HCT116 (cell line): ENCODE results near the gene JUN. TPM values are rescaled to one million over a fixed set of nuclear protein-coding genes. Genes with fewer than 3 reads are reported as not detected.
A peak's percentile ranks its signal among the peaks of the same experiment; 100 is the strongest.

Experiments
- ATAC-seq: fragments of 200-7000 bp; cut with Tn5 transposase; 2 replicates; pipeline ENCODE4 v1.9.1; 2020; ENCODE audit warnings: mild to moderate bottlenecking, moderate library complexity
- BruUV-seq: library from RNA; stranded (reverse); fragments of 400-500 nt; replicated peaks from 2 replicates; lab custom pipeline; 2021; lab: Mats Ljungman, UMichigan
- CTCF ChIA-PET: fragments of 300-600 bp; sonication (Branson Sonifier 250); formaldehyde crosslinking; loops from one replicate; lab custom pipeline; 2021; ENCODE audit warnings: antibody characterized with exemption; lab: Charles Lee
- POLR2A ChIA-PET: fragments of 300-600, 350-600 bp; sonication (Branson Sonifier 250); formaldehyde crosslinking; loops from one replicate; lab custom pipeline; 2021; ENCODE audit warnings: antibody characterized with exemption; lab: Charles Lee
- RAD21 ChIA-PET, 2 experiments: fragments of 300-600 bp; sonication (Branson Sonifier 250); formaldehyde crosslinking; loops; one replicate each; lab custom pipeline; 2023; ENCODE audit warnings: low total read pairs in 2 of 2; ENCODE audit not compliant: uncharacterized antibody in 2 of 2, unreplicated experiment in 2 of 2, low non-redundant PET in 1 of 2; lab: Charles Lee
- DNase-seq: peaks from one replicate; pipeline ENCODE4 v3.0.0-alpha.2; 2010; ENCODE audit warnings: low read depth, low spot score
- H2AFZ ChIP-seq: fragments of 200-600 bp; shearing (Covaris generic), sonication (generic); 2 replicates; pipeline ENCODE4 v1.6.1; 2017; ENCODE audit warnings: low read depth, mixed run types, mixed read lengths, antibody characterized with exemption, low read length; ENCODE audit not compliant: poor library complexity, severe bottlenecking
- H3K27ac ChIP-seq: 2 replicates; pipeline ENCODE4 v1.5.1; 2012; ENCODE audit warnings: low read depth, low read length
- H3K27me3 ChIP-seq: fragments of 200-600 bp; sonication (generic); 2 replicates; pipeline ENCODE4 v1.6.1; 2016; ENCODE audit warnings: mixed run types, low read length, mixed read lengths; ENCODE audit not compliant: insufficient read depth
- H3K36me3 ChIP-seq, 2 experiments: fragments of 200-500 bp in 1 of 2; fragments of 200-600 bp in 1 of 2; sonication (Bioruptor generic) in 1 of 2; sonication (generic) in 1 of 2; 2 replicates each; pipeline versions ENCODE4 v1.5.1 to v1.6.1; 2014 to 2016; ENCODE audit warnings: low read length in 2 of 2, inconsistent platforms in 1 of 2, mixed read lengths in 1 of 2, mixed run types in 1 of 2; ENCODE audit not compliant: insufficient read depth in 2 of 2, control insufficient read depth in 1 of 2
- H3K4me1 ChIP-seq, 2 experiments: fragments of 200-600 bp in 1 of 2; sonication (generic) in 1 of 2; 2 replicates each; pipeline versions ENCODE4 v1.5.1 to v1.6.1; 2012 to 2017; ENCODE audit warnings: low read length in 2 of 2, inconsistent platforms in 1 of 2, mild to moderate bottlenecking in 1 of 2, mixed read lengths in 1 of 2, mixed run types in 1 of 2, moderate library complexity in 1 of 2; ENCODE audit not compliant: insufficient read depth in 2 of 2, control insufficient read depth in 1 of 2
- H3K4me2 ChIP-seq: fragments of 200-600 bp; sonication (generic); 2 replicates; pipeline ENCODE4 v1.6.1; 2017; ENCODE audit warnings: mixed run types, low read length, mixed read lengths
- H3K4me3 ChIP-seq, 2 experiments: fragments of 200-600 bp in 1 of 2; sonication (generic) in 1 of 2; replicated peaks in 1 of 2; 2 replicates each; pipeline ENCODE4 v1.5.1; 2011 to 2016; ENCODE audit warnings: low read length in 2 of 2, control low read depth in 1 of 2, low read depth in 1 of 2, mild to moderate bottlenecking in 1 of 2, mixed read lengths in 1 of 2, mixed run types in 1 of 2
- H3K79me2 ChIP-seq: fragments of 200-600 bp; sonication (generic); 2 replicates; pipeline ENCODE4 v1.6.1; 2017; ENCODE audit warnings: mild to moderate bottlenecking, mixed run types, low read length, moderate library complexity, mixed read lengths; ENCODE audit not compliant: insufficient read depth
- H3K9ac ChIP-seq: fragments of 200-600 bp; sonication (generic); 2 replicates; pipeline ENCODE4 v1.6.1; 2016; ENCODE audit warnings: low read length, mixed read lengths
- H3K9me2 ChIP-seq: fragments of 200-600 bp; sonication (generic), shearing (Covaris generic); 2 replicates; pipeline ENCODE4 v1.6.1; 2017; ENCODE audit warnings: mixed run types, mild to moderate bottlenecking, moderate library complexity; ENCODE audit not compliant: insufficient read depth
- H3K9me3 ChIP-seq, 2 experiments: fragments of 200-500 bp in 1 of 2; fragments of 200-600 bp in 1 of 2; sonication (Bioruptor generic) in 1 of 2; sonication (generic) in 1 of 2; 2 replicates each; pipeline ENCODE4 v1.6.1; 2014 to 2017; ENCODE audit warnings: low read length in 2 of 2, mixed read lengths in 2 of 2, inconsistent platforms in 1 of 2, low read depth in 1 of 2, mild to moderate bottlenecking in 1 of 2, mixed run types in 1 of 2, moderate library complexity in 1 of 2; ENCODE audit not compliant: control insufficient read depth in 1 of 2, insufficient read depth in 1 of 2
- H4K20me1 ChIP-seq: fragments of 200-600 bp; sonication (generic), shearing (Covaris generic); 2 replicates; pipeline ENCODE4 v1.6.1; 2017; ENCODE audit warnings: mixed run types, mild to moderate bottlenecking, moderate library complexity; ENCODE audit not compliant: insufficient read depth
- EGR1 ChIP-seq: IDR thresholded peaks from 2 replicates; pipeline ENCODE4 v1.6.1; 2012; ENCODE audit warnings: low read depth
- EZH2 ChIP-seq: fragments of 200-600 bp; sonication (generic); IDR thresholded peaks from 2 replicates; pipeline ENCODE4 v1.6.1; 2017; ENCODE audit warnings: antibody characterized with exemption, mixed run types
- FOSL1 ChIP-seq: IDR thresholded peaks from 2 replicates; pipeline ENCODE4 v1.6.1; 2012; ENCODE audit warnings: low read depth
- POLR2AphosphoS5 ChIP-seq: IDR thresholded peaks from 2 replicates; pipeline ENCODE4 v1.6.1; 2011; ENCODE audit warnings: mild to moderate bottlenecking, low read depth, low read length, moderate library complexity
- RAD21 ChIP-seq: IDR thresholded peaks from 2 replicates; pipeline ENCODE4 v1.6.1; 2012; ENCODE audit warnings: low read depth, mild to moderate bottlenecking
- SP1 ChIP-seq: IDR thresholded peaks from 2 replicates; pipeline ENCODE4 v1.6.1; 2012; ENCODE audit warnings: low read depth
- SRF ChIP-seq: IDR thresholded peaks from 2 replicates; pipeline ENCODE4 v1.6.1; 2012; ENCODE audit warnings: low read depth
- TCF7L2 ChIP-seq: IDR thresholded peaks from 2 replicates; pipeline ENCODE4 v1.7.0; 2011; ENCODE audit warnings: borderline replicate concordance, inconsistent platforms; ENCODE audit not compliant: insufficient read depth, insufficient read length; ENCODE audit errors: extremely low read depth
- intact Hi-C: fragments of 100-400 bp; cut with micrococcal nuclease; formaldehyde crosslinking; loops from 2 replicates; pipeline ENCODE4 v1.10.0; 2022
- total RNA-seq: library from RNA; stranded (reverse); gene quantifications from one replicate; pipeline ENCODE4 v1.2.1, GENCODE V29; 2021; ENCODE audit not compliant: unreplicated experiment
- TF ChIP-seq, protein P1 (sequence below), 3 experiments: fragments of 200-600 bp in 1 of 3; sonication (generic) in 1 of 3; IDR thresholded peaks in 2 of 3; conservative IDR thresholded peaks in 1 of 3; 2 replicates each; pipeline ENCODE4 v1.5.1; 2012 to 2017; ENCODE audit warnings: low read depth in 2 of 3, low read length in 2 of 3, antibody characterized with exemption in 1 of 3, borderline replicate concordance in 1 of 3, control low read depth in 1 of 3, mild to moderate bottlenecking in 1 of 3, mixed read lengths in 1 of 3, mixed run types in 1 of 3, moderate library complexity in 1 of 3; ENCODE audit not compliant: insufficient read depth in 1 of 3
- TF ChIP-seq, protein P2 (sequence below): IDR thresholded peaks from 2 replicates; pipeline ENCODE4 v1.6.1; 2012

JUN gene
- total RNA-seq, 1 experiment from 2014 or later, result 18.7 TPM

DNA sequence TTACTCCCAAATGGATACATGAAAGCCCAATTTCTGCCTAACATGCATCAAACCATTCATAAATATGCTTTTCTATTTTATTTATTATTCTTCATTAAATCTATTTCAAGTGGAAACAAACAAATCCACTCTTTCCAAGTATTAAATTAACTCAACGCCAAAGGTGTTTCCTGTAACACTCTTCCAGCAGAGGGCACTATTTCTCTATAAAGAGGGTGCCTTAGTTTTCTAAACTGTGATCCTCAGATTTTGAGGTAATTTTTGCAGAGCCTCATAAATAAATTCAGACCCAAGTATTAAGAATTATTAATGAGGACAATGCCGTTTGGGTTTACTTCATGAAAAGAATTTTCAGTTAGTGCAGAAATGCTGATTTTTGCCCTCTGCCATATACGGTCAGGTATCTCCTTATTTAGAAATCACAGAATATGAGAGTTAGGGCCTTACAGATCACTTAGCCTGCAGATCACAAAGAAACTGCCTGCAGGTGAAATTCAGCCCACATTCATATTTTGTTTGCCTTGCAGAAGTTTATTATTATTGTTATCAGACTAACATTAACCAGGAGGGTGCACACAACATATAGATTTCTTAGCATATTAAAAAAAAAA is 43.9 kb downstream of the JUN start:
- BruUV-seq, result no TSS peak
- Histone ChIP-seq H2AFZ (no peak overlapping the region), H3K9ac (no peak overlapping the region), H3K9me3 (no peaks in the 10 kb centered on the region), H3K79me2 (no peaks in the 10 kb centered on the region), H3K36me3 (no peaks in the 10 kb centered on the region), H3K4me1 (no peaks in the 10 kb centered on the region; a peak in 1 of 4 replicates), H3K4me2 (no peak overlapping the region), H3K4me3 (no peak overlapping the region), H3K27me3 (no peaks in the 10 kb centered on the region), H3K27ac (no peak overlapping the region), H3K9me2 (no peaks in the 10 kb centered on the region), H4K20me1 (no peaks in the 10 kb centered on the region)
- peak; percentile 39 for DNase-seq
- peak; percentile 75; the same call in 1 of the 2 replicates for ATAC-seq
- intact Hi-C loops, result loop anchor here (1.0 to 10.0 kb wide), 6 partner anchors 29 to 1207 kb away; partner anchors contain the start of gene FGGY
- ChIA-PET CTCF (interaction anchor here (0.6 to 2.9 kb wide), 4 partner anchors 15 to 1019 kb away, joined by 3 to 14 read pairs (median 6); no protein-coding TSS in a partner anchor), RAD21 (interaction anchor here in 1 of 2 experiments (0.6 kb wide), 1 partner anchor 1908 kb away, joined by 4 read pairs; no protein-coding TSS in a partner anchor), POLR2A (no interaction called here)
- TF ChIP-seq POLR2AphosphoS5 (no peak), SP1 (no peak), TCF7L2 (no peak), EZH2 (no peak), FOSL1 (no peak), SRF (peak; percentile 59; the same call in 1 of the 2 replicates), RAD21 (peak; percentile 96), EGR1 (0 out of 2 replicates have a peak, but pooled peaks have one; percentile 18)
- TF ChIP-seq, protein P1, sequence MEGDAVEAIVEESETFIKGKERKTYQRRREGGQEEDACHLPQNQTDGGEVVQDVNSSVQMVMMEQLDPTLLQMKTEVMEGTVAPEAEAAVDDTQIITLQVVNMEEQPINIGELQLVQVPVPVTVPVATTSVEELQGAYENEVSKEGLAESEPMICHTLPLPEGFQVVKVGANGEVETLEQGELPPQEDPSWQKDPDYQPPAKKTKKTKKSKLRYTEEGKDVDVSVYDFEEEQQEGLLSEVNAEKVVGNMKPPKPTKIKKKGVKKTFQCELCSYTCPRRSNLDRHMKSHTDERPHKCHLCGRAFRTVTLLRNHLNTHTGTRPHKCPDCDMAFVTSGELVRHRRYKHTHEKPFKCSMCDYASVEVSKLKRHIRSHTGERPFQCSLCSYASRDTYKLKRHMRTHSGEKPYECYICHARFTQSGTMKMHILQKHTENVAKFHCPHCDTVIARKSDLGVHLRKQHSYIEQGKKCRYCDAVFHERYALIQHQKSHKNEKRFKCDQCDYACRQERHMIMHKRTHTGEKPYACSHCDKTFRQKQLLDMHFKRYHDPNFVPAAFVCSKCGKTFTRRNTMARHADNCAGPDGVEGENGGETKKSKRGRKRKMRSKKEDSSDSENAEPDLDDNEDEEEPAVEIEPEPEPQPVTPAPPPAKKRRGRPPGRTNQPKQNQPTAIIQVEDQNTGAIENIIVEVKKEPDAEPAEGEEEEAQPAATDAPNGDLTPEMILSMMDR (IDR thresholded peaks at IDR 0.05 in 2 of 3, conservative IDR thresholded peaks at IDR 0.05 in 1 of 3; ENCODE audit: borderline replicate concordance in 1 of 3, insufficient read depth in 1 of 3, low read depth in 2 of 3, low read length in 2 of 3), result peak; percentile 59 to 87 (median 83)
- TF ChIP-seq, protein P2, sequence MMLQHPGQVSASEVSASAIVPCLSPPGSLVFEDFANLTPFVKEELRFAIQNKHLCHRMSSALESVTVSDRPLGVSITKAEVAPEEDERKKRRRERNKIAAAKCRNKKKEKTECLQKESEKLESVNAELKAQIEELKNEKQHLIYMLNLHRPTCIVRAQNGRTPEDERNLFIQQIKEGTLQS, result no peak
